ENCODE results near the gene DNAH10.

DNA sequence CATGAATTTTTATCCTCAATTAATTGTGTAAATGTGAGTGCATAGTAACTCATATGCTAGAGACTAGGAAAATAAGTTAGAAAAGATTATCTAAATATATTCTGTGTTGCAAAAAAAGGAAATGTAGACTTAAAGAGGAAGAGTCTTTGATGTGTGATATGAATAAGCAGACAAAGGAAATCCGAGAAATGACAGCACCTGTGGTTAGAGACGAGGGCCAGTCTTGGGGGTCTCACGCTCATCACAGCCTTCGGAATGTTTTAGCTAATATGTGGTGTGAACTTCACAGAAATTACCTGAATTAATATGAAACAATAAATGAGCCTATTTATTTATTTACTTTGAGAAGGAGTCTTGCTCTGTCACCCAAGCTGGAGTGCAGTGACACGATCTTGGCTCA is 38.3 kb upstream of the DNAH10 start:
- TF ChIP-seq POLR2A (IDR thresholded peaks at IDR 0.05; ENCODE audit: extremely low read depth, insufficient read length), result no peak
- TF ChIP-seq, protein P1, sequence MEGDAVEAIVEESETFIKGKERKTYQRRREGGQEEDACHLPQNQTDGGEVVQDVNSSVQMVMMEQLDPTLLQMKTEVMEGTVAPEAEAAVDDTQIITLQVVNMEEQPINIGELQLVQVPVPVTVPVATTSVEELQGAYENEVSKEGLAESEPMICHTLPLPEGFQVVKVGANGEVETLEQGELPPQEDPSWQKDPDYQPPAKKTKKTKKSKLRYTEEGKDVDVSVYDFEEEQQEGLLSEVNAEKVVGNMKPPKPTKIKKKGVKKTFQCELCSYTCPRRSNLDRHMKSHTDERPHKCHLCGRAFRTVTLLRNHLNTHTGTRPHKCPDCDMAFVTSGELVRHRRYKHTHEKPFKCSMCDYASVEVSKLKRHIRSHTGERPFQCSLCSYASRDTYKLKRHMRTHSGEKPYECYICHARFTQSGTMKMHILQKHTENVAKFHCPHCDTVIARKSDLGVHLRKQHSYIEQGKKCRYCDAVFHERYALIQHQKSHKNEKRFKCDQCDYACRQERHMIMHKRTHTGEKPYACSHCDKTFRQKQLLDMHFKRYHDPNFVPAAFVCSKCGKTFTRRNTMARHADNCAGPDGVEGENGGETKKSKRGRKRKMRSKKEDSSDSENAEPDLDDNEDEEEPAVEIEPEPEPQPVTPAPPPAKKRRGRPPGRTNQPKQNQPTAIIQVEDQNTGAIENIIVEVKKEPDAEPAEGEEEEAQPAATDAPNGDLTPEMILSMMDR (IDR thresholded peaks at IDR 0.05; ENCODE audit: low read depth, low read length), result no peak
- TF ChIP-seq, protein P2, sequence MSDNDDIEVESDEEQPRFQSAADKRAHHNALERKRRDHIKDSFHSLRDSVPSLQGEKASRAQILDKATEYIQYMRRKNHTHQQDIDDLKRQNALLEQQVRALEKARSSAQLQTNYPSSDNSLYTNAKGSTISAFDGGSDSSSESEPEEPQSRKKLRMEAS (IDR thresholded peaks at IDR 0.05; ENCODE audit: low read depth, low read length), result no peak

All from NB4 (cell line).